Measurements from ENCODE around the gene MST1. TPM values are rescaled to one million over a fixed set of nuclear protein-coding genes. Genes with fewer than 3 reads are reported as not detected.

The MST1 gene
- total RNA-seq, 1 donor from 2014 or later, result 45.2 TPM

DNA sequence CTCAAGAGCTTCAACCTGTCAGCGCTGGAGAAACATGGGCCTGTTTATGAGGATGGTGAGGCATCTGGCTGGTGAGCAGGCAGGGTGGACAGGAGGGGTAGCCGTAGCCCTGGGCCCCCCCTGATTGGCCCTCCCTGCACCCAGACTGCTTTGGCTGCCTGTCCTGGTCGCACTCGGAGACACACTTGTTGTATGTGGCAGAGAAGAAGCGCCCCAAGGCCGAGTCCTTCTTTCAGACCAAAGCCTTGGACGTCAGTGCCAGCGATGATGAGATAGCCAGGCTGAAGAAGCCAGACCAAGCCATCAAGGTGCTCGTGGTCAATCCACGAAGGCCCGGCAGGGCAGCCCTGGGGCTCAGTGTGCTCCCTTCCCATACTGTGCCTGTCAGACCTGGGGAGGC, 13.4 kb downstream of the MST1 start:
- H3K27me3 Mint-ChIP-seq, result no peaks in the 10 kb centered on the region
- H3K36me3 Mint-ChIP-seq (ENCODE audit: insufficient read depth), result peaks cover 10% of the 10 kb centered on the region
- peaks cover 13% of the 10 kb centered on the region for H3K4me1 Mint-ChIP-seq (ENCODE audit: low read depth)
- no peak for DNase-seq (ENCODE audit: low spot score, unreplicated experiment)
- peak overlapping the region; percentile 45 for H3K4me3 Mint-ChIP-seq (ENCODE audit: low read depth)
- H3K27ac Mint-ChIP-seq, result no peak overlapping the region
- no peak for TF ChIP-seq CTCF (IDR thresholded peaks at IDR 0.05; ENCODE audit: unreplicated experiment)
- H3K9me3 Mint-ChIP-seq (ENCODE audit: low read depth), result no peaks in the 10 kb centered on the region

DNA sequence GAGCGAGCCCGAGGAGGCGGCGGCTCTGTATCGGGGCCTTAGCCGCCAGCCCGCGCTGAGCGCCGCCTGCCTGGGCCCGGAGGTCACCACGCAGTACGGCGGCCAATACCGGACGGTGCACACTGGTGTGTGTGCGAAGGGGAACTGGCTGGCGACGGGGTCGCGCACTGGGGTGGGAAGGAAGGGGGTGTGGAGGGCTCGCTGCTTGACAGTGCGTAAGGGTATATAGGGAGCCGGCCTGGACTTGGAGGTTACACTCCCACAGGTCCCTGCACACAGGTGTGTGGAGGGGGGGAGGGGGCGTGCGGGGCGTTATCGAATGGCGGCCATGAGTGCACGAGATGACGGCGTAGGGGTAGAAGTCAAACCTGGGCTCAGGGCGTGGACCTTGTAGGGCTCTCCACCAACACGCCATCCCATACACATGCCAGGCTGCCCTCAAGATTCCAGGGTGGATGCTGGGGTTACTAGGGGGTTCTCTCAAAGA, 14.7 kb downstream of the MST1 start:
- peak overlapping the region; percentile 41 for H3K27ac Mint-ChIP-seq
- TF ChIP-seq CTCF (IDR thresholded peaks at IDR 0.05; ENCODE audit: unreplicated experiment), result no peak
- H3K4me3 Mint-ChIP-seq (ENCODE audit: low read depth), result peak overlapping the region; percentile 84
- no peaks in the 10 kb centered on the region for H3K9me3 Mint-ChIP-seq (ENCODE audit: low read depth)
- H3K36me3 Mint-ChIP-seq (ENCODE audit: insufficient read depth), result peaks cover 5% of the 10 kb centered on the region
- H3K27me3 Mint-ChIP-seq, result no peaks in the 10 kb centered on the region
- H3K4me1 Mint-ChIP-seq (ENCODE audit: low read depth), result peaks cover 13% of the 10 kb centered on the region
- DNase-seq (ENCODE audit: low spot score, unreplicated experiment), result no peak

GRCh38 chr3:49673715-49674496, 15.4 kb downstream of the MST1 start, which contains the start of gene APEH:
Gene APEH, plus strand, starts transcription at chr3:49674351. Its CDS starts 51 bp downstream, at chr3:49674402.
- TF ChIP-seq CTCF (IDR thresholded peaks at IDR 0.05; ENCODE audit: unreplicated experiment), result no peak
- peaks cover 5% of the 10 kb centered on the region for H3K36me3 Mint-ChIP-seq (ENCODE audit: insufficient read depth)
- H3K9me3 Mint-ChIP-seq (ENCODE audit: low read depth), result no peaks in the 10 kb centered on the region
- peak; percentile 96 for DNase-seq (ENCODE audit: low spot score, unreplicated experiment)
- peak within 1 kb of the TSS; percentile 84 for H3K4me3 Mint-ChIP-seq (ENCODE audit: low read depth)
- H3K27ac Mint-ChIP-seq, result peak within 1 kb of the TSS; percentile 97
- peaks cover 16% of the 10 kb centered on the region for H3K4me1 Mint-ChIP-seq (ENCODE audit: low read depth)
- H3K27me3 Mint-ChIP-seq, result no peaks in the 10 kb centered on the region

- H3K36me3 Mint-ChIP-seq (ENCODE audit: insufficient read depth), result peaks cover 4% of the 10 kb centered on the region
- H3K4me1 Mint-ChIP-seq (ENCODE audit: low read depth), result peaks cover 21% of the 10 kb centered on the region
- H3K27ac Mint-ChIP-seq, result peak overlapping the region; percentile 97
- H3K27me3 Mint-ChIP-seq, result no peaks in the 10 kb centered on the region
- no peaks in the 10 kb centered on the region for H3K9me3 Mint-ChIP-seq (ENCODE audit: low read depth)
- DNase-seq (ENCODE audit: low spot score, unreplicated experiment), result no peak
- no peak for TF ChIP-seq CTCF (IDR thresholded peaks at IDR 0.05; ENCODE audit: unreplicated experiment)
- peak overlapping the region; percentile 84 for H3K4me3 Mint-ChIP-seq (ENCODE audit: low read depth)
Measured at GRCh38 chr3:49673121-49673714, 16.1 kb downstream of the MST1 start.

Measured in progenitor cell of endocrine pancreas (in vitro differentiated cells).